HUES6 (cell line): ENCODE results near the gene GNB2.
"Not testable (repeated sequence)": the region's sequence is repeated elsewhere in the genome, so short reads cannot be mapped to it uniquely, and the experiment has no call there.

Source experiments
- H3K27ac ChIP-seq: 2 replicates; pipeline ENCODE4 v1.7.0; 2013; ENCODE audit warnings: low read depth, mild to moderate bottlenecking, low read length, inconsistent platforms
- H3K27me3 ChIP-seq: 2 replicates; pipeline ENCODE4 v1.6.1; 2013; ENCODE audit warnings: low read length; ENCODE audit not compliant: control insufficient read depth, insufficient read depth
- H3K36me3 ChIP-seq: 2 replicates; pipeline ENCODE4 v1.6.1; 2013; ENCODE audit warnings: low read length; ENCODE audit not compliant: control insufficient read depth, insufficient read depth
- H3K4me1 ChIP-seq: 2 replicates; pipeline ENCODE4 v1.6.1; 2013; ENCODE audit warnings: low read length; ENCODE audit not compliant: control insufficient read depth, insufficient read depth
- H3K4me3 ChIP-seq: 2 replicates; pipeline ENCODE4 v1.5.1; 2013; ENCODE audit warnings: low read depth, low read length
- H3K9ac ChIP-seq: one replicate; pipeline ENCODE4 v1.6.1; 2013; ENCODE audit warnings: mild to moderate bottlenecking, low read length
- H3K9me3 ChIP-seq: 2 replicates; pipeline ENCODE4 v1.6.1; 2013; ENCODE audit warnings: low read depth, low read length; ENCODE audit not compliant: control insufficient read depth, insufficient read depth

The GNB2 gene

DNA sequence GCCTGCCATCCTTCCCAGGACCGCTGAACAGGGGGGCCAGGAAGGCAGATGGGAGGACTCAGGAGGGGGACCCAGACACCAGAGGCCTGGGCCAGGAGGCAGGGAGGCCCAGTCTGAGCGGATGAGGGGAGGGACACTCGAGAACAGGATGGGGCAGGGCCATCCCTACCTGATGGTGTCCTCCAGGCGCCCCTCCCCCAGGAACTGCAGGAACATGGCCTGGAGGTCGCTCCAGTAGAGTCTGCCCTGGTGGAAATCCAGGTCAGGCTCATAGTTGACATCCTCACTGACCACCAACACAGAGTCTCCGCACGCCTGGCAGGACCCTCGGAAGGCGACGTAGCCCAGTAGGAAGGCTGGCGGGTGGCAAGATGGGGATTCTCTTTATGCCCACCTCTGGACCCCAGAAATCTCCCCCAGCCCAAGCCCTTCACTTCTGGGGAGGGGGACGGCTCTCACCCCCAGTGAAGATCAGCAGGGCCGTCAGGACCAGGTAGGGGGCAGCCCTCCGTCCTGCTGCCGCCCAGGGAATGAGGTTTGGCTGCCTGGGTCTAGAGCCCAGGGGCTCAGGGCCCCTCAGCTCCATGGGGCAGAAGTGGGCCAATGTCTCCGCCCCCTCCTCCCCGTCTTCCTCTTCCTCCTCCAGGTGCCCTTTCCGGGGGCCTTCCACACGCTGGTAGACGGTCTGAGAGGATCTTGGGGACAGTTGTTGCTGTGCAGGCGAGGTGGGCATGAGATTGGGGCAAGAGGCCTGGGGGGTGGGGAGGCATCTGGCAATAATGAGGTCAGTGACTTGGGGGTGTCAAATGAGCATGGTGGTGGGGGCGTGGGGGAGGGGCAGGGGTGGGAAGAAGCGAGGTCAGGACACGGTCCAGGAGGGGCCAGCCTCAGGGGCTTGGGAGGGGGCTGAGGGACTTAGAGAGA is 32.8 kb upstream of the GNB2 start:
- Histone ChIP-seq H3K9ac (no peak overlapping the region), H3K9me3 (no peaks in the 10 kb centered on the region), H3K27me3 (peaks cover under 1% of the 10 kb centered on the region; the same call in 1 of the 2 replicates), H3K27ac (no peak overlapping the region), H3K4me1 (peaks cover 18% of the 10 kb centered on the region), H3K36me3 (no peaks in the 10 kb centered on the region), H3K4me3 (no peak overlapping the region)

DNA sequence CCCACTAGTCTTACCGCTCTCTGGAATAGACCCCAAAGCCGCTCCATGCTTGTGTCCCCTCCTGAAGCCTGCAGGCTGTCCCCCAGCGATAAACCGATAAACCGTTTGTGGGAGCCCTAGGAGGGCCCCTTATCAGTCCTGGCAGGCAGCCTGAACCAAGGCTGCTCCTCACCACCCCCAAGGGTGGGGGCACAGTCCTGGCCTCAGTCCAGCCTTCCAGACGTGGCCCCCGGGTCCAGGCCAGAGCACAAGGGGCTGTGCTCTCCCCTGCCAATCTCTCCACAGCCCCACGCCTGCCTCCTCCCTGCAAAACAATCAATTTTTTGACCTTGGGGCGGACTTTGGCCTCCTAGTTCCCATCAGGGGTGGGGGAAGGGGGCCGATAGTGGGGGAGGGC is 32.1 kb upstream of the GNB2 start, which contains the start of gene TFR2:
Gene TFR2 (minus strand): TSS at position 90 of the 397 bp plus-strand sequence. CDS start 43 bp downstream, at position 47.
- no peak within 1 kb of the TSS for H3K27ac ChIP-seq
- no peak within 1 kb of the TSS for H3K4me3 ChIP-seq
- no peak within 1 kb of the TSS for H3K9ac ChIP-seq
- H3K27me3 ChIP-seq: peaks cover 4% of the 10 kb centered on the region; the same call in 1 of the 2 replicates
- no peaks in the 10 kb centered on the region for H3K36me3 ChIP-seq
- no peaks in the 10 kb centered on the region for H3K9me3 ChIP-seq
- peaks cover 18% of the 10 kb centered on the region for H3K4me1 ChIP-seq

DNA sequence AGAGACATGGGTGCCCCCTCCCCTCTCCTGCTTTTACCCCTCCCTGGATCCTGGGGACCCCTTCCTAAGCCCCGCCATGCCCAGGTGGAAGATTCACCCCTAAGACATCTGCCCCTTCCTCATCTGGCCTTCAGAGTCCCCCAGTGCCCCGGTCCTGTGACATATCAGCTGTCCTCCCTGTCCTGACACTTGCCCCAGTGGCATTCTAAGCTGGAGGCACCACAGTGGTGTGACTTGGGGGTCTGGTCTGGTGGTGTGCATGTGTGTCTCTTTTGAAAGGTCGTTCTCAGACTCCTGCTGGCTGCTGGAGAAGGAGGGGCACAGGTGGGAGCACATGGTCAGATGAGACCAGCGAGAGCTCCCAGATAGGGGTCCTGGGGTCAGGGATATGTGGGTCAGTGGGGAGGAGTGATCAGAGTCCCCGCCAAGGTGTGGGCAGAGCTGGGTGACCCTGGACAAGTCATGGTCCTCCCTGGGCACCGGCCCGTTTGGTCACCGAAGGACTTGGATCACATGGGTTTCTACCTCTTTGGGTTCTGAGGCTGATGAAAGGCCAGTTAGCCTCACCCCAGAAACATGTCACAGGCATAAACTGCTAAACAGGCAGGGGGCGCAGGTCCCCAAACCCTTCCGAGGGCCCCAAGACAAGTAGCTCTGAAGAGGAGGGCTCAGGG is 31.5 kb upstream of the GNB2 start:
- H3K9me3 ChIP-seq: no peaks in the 10 kb centered on the region
- no peaks in the 10 kb centered on the region for H3K36me3 ChIP-seq
- no peak overlapping the region for H3K4me3 ChIP-seq
- no peak overlapping the region for H3K9ac ChIP-seq
- no peak overlapping the region for H3K27ac ChIP-seq
- peaks cover 4% of the 10 kb centered on the region; the same call in 1 of the 2 replicates for H3K27me3 ChIP-seq
- peaks cover 18% of the 10 kb centered on the region for H3K4me1 ChIP-seq

DNA sequence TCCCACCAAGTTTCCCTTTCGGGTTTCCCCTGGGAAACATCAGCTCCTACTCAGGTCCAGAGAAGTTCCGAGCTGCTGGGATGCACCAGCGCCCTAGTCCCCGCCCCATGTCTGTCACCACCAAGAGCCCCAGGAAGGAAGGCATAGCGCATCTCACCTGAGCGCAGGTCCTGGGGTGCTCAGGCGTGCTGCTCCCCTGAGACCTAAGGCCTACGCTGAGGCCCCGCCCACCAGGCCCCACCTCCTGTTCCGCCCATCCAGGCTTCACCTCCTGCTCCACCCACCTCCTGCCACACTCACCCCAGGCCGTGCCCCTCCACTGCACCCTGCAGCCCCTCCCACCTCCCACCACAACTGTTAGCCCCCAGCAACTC is 31.0 kb upstream of the GNB2 start:
- Histone ChIP-seq H3K4me3 (no peak overlapping the region), H3K4me1 (peaks cover 21% of the 10 kb centered on the region), H3K36me3 (no peaks in the 10 kb centered on the region), H3K9ac (no peak overlapping the region), H3K9me3 (no peaks in the 10 kb centered on the region), H3K27me3 (peaks cover 4% of the 10 kb centered on the region; the same call in 1 of the 2 replicates), H3K27ac (no peak overlapping the region)

DNA sequence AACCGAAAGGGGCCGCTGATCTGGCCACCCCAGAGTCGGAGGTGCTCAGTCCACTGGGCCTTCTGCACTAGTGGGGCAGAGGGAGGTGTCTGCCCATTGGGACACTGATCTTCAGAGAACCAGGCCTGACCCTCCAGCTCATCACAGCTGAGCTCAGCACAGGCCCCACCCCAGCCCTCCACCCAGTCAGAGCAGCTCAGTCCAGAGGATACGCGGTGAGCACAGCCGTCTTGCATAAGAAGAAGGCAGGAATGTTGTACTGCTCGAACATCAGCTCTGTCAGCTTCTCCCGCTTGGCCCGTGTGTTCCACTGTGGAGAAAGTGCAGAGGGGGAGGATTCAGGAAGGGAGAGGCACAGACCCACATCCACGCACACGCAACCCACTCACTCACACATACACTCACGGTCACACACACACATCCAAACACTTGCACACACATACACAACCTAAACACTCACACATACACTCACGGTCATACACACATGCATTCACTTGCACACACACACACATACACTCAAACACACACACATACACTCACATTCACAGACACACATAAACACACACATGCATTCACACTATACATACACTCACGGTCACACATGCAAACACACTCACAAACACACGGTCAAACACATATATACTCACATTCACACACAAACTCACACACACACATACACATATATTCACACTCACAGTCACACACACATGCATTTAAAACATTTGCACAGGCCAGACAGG is 23.5 kb upstream of the GNB2 start:
- Histone ChIP-seq H3K27me3 (peaks cover 21% of the 10 kb centered on the region), H3K9ac (no peak overlapping the region), H3K4me1 (peaks cover 5% of the 10 kb centered on the region), H3K4me3 (no peak overlapping the region), H3K36me3 (no peaks in the 10 kb centered on the region), H3K9me3 (0 out of 2 replicates have a peak, but pooled peaks cover 3% of the 10 kb centered on the region), H3K27ac (no peak overlapping the region)

DNA sequence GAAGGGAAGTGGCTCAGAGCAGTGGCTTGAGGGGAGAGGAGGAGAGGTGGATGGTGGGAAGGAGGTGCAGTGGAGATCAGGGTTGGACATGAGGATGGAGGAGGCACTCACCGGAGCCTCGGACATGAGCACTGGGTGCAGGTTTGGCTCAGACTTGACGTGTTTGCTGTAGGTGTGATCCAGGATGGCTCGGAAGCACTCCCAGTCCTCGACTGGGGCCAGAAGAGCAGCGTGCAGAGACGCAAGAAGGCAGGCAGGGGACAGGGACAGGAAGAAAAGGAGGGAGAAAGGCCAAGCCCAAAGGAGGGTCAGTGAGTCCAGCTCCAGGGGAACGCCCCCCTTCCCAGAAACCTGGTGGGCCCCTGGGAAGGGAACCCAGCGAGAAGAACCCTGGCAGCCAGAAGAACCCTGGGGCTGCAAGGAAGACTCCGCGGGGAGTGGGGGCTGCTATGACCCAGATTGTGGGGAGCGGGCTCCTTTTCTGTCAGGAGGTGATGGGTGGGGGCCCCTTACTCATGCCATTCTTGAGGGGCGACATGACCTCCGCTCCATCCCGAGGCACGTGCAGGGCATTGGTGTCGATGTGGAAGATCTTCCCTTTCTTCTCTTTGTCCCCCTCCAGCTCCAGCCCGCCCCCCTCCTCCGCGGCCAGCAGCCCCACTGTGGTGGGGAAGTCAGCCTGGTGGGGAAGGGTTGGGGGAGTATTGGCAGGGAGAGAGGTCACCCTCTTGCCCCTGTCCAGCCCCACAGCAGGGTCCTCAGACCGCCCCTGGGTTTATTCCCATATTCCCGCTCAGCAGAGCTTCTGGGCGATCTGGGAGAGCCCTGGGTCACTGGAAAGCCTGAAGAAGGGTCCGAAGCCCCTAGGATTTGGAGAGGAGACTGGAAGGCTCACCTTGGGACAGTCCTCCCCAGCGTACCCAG is 18.4 kb upstream of the GNB2 start:
- H3K27me3 ChIP-seq: peaks cover 42% of the 10 kb centered on the region
- no peak overlapping the region for H3K27ac ChIP-seq
- 0 out of 2 replicates have a peak, but pooled peaks cover 3% of the 10 kb centered on the region for H3K9me3 ChIP-seq
- H3K4me3 ChIP-seq: peak overlapping the region; percentile 51
- no peaks in the 10 kb centered on the region for H3K4me1 ChIP-seq
- no peak overlapping the region for H3K9ac ChIP-seq
- no peaks in the 10 kb centered on the region for H3K36me3 ChIP-seq

DNA sequence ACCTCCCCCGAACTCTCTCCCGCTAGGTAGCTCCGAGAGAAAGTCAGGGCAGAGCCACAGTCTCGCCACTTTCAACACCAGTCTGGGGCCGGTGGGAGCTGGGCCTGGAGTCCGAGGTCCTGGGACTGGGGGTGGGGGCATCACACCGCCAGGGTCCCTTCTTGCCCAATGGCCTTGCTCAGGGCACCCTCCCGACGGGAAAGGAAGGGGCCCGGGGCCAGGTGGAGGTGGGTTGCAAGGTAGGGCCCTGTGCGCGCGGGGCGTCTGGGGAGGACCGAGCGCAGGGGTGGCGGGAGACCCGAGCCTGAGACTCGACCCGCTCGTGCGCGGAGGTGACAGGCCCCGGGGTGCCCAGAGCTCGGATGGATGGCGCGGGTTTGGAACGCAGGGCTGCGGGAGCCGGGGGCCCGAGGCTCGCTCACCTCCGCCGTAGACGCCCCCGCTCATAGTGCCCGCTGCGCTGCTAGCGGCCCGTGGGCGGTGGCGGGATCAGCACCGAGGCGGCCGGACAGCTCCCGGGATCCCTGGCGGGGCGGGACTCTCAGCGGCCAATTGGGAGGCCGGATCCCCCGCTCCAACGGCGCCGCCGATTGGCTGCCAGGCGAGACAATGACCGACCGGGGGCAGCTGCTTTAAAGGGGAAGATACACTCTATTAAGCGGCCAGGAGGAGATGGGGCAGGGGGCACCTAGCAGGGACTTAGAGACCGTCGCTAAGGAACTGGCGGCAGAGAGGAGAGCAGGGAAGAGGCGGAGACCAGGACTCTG is 17.4 kb upstream of the GNB2 start, which contains the start of gene ACTL6B:
Gene ACTL6B (minus strand): TSS at position 541 of the 767 bp plus-strand sequence. CDS start 94 bp downstream, at position 447.
- no peaks in the 10 kb centered on the region for H3K36me3 ChIP-seq
- no peak within 1 kb of the TSS for H3K9ac ChIP-seq
- no peaks in the 10 kb centered on the region for H3K4me1 ChIP-seq
- peaks cover 42% of the 10 kb centered on the region for H3K27me3 ChIP-seq
- H3K9me3 ChIP-seq: 0 out of 2 replicates have a peak, but pooled peaks cover 3% of the 10 kb centered on the region
- H3K4me3 ChIP-seq: peak within 1 kb of the TSS; percentile 51
- H3K27ac ChIP-seq: no peak within 1 kb of the TSS

DNA sequence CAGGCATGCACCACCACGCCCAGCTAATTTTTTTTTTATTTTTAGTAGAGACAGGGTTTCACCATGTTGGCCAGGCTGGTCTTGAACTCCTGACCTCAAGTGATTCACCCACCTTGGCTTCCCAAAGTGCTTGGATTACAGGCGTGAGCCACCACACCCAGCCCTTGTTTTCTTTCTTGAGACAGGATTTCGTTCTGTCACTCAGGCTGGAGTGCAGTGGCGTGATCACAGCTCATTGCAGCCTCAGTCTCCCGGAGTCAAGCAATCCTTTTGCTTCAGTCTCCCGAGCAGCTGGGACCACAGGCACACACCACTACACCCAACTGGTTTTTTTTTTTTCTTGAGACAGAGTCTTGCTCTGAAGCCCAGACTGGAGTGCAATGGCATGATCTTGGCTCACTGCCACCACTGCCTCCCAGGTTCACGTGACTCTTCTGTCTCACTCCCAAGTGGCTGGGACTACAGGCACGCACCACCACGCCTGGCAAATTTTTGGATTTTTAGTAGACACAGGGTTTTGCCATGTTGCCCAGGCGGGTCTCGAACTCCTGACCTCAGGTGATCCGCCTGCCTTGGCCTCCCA is 11.3 kb upstream of the GNB2 start:
- H3K9me3 ChIP-seq, H3K4me3 ChIP-seq, H3K36me3 ChIP-seq, H3K4me1 ChIP-seq, H3K9ac ChIP-seq, H3K27ac ChIP-seq: not testable (repeated sequence)
- peaks cover 18% of the 10 kb centered on the region for H3K27me3 ChIP-seq

DNA sequence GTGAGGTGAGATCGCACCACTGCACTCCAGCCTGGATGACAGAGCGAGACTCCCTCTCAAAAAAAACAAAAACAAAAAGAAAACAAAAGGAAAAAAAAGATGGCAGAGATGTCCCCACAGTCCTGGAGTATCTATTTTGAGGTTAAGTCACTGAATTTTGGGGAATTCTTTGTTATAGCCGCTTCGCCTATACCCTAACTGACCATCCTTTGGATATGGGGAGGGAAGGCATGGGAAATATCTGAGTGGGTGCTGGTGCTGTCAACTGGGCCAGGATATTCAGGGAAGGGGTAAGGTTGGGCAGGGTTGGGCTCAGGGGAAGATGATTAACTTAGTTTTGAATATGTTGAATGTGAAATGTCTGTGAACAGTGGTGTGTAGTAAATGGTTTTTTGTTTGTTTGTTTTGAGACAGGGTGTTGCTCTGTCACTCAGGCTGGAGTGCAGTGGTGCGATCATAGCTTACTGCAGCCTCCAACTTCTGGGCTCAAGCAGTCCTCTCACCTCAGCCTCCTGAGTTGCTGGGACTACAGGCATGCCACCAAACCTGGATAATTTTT is 8.3 kb upstream of the GNB2 start:
- Histone ChIP-seq H3K9me3 (no peaks in the 10 kb centered on the region), H3K4me1 (no peaks in the 10 kb centered on the region), H3K9ac (no peak overlapping the region), H3K36me3 (no peaks in the 10 kb centered on the region), H3K4me3 (no peak overlapping the region), H3K27ac (no peak overlapping the region), H3K27me3 (peaks cover 4% of the 10 kb centered on the region)
